Measurements from ENCODE around the gene GPER1.

Gene GPER1

DNA sequence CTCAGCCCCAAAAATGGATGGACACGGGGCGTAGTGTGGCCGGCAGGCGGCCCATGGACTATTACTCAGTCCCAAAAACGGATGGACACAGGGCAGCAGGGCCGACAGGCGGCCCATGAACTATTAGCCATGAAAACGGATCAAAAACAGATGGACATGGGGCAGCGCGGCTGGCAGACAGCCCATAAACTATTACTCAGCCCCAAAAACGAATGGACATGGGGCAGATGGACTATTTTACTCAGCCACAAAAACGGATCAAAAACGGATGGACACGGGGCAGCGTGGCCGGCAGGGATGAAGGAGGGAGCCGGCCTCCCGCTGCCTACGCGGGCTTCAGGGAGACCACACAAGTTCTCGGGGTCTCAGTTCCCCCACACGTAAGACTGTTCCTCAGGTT lies 32.9 kb downstream of the GPER1 start:
- POLR2A ChIA-PET = no interaction called here
- TF ChIP-seq NFRKB (IDR thresholded peaks at IDR 0.05) (no peak), SUZ12 (IDR thresholded peaks at IDR 0.05) (no peak)

GRCh38 chr7:1121476-1121875 lies 33.6 kb downstream of the GPER1 start:
- POLR2A ChIA-PET = no interaction called here
- TF ChIP-seq HDGF (IDR thresholded peaks at IDR 0.05; ENCODE audit: borderline replicate concordance) (no peak), ELF4 (IDR thresholded peaks at IDR 0.05) (no peak), SUZ12 (IDR thresholded peaks at IDR 0.05) (no peak), CTBP1 (IDR thresholded peaks at IDR 0.05; ENCODE audit: borderline replicate concordance) (no peak), BHLHE40 (IDR thresholded peaks at IDR 0.05; ENCODE audit: borderline replicate concordance) (no peak), FOXK2 (IDR thresholded peaks at IDR 0.05) (no peak), SP1 (IDR thresholded peaks at IDR 0.05) (no peak), FOXM1 (IDR thresholded peaks at IDR 0.05; ENCODE audit: borderline replicate concordance) (no peak), NFRKB (IDR thresholded peaks at IDR 0.05) (no peak), ARNT (IDR thresholded peaks at IDR 0.05) (no peak), PKNOX1 (IDR thresholded peaks at IDR 0.05) (no peak), L3MBTL2 (conservative IDR thresholded peaks at IDR 0.05) (no peak), ZNF384 (IDR thresholded peaks at IDR 0.05) (no peak), LEF1 (IDR thresholded peaks at IDR 0.05; ENCODE audit: borderline replicate concordance) (no peak), TARDBP (IDR thresholded peaks at IDR 0.05) (no peak)
- CTCF ChIA-PET = no interaction called here
- no peak for DNase-seq (ENCODE audit: extremely low spot score)

More for the DNA sequence above, 32.9 kb downstream of the GPER1 start:
- no peak for DNase-seq (ENCODE audit: extremely low spot score)
- CTCF ChIA-PET = no interaction called here

DNA sequence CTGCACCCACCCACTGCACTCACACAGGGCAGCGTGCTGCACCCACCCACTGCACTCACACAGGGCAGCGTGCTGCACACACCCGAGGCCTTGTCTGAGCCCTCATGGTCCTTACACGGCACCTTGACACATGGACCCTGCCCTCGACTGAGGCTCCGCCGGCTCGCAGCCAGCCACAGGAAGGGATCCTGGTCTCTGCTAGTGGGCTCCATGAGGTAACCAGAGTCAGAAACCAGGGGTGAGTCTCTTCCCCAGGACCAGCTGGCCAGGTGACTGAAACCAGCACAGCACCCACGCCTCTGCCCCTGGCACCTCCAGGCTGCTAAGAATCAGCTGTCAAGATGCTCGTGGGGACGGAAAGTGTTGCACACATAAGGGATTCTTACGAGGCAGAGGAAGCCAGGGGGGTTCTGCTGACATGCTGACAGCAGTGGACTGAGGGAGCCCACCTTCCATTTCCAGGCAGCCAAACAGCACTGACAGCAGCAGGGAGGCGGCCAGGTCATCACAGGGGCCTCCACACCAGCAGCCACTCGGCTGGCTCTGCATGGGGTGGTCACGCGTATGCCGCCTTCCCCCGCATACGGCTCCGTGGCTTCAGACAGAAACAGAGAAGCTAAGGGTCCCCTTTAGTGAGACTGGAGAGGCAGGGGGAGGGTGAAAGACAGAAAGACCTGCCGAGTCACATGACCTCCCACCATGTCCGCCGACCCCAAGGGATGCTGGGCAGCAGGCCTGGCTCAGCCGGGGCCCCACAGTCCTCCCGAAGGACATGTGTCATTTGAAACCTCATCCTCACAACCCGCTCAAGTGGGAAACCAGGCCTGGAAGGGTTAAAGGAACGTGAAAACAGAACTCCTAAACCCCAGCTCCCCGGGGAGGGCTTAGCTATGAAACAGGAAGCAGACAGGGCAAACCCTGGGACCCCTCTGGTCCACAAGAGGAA lies 34.2 kb downstream of the GPER1 start:
- TF ChIP-seq L3MBTL2 (conservative IDR thresholded peaks at IDR 0.05) (no peak), CTBP1 (IDR thresholded peaks at IDR 0.05; ENCODE audit: borderline replicate concordance) (no peak), SUZ12 (IDR thresholded peaks at IDR 0.05) (no peak), ARNT (IDR thresholded peaks at IDR 0.05) (no peak), ELF4 (IDR thresholded peaks at IDR 0.05) (no peak), HDGF (IDR thresholded peaks at IDR 0.05; ENCODE audit: borderline replicate concordance) (no peak), LEF1 (IDR thresholded peaks at IDR 0.05; ENCODE audit: borderline replicate concordance) (no peak), PKNOX1 (IDR thresholded peaks at IDR 0.05) (no peak), SP1 (IDR thresholded peaks at IDR 0.05) (no peak)
- DNase-seq (ENCODE audit: extremely low spot score) = no peak
- POLR2A ChIA-PET = no interaction called here
- CTCF ChIA-PET = interaction anchor here (0.8 kb wide), 1 partner anchor 31 kb away, joined by 5 read pairs; no protein-coding TSS in a partner anchor

DNA sequence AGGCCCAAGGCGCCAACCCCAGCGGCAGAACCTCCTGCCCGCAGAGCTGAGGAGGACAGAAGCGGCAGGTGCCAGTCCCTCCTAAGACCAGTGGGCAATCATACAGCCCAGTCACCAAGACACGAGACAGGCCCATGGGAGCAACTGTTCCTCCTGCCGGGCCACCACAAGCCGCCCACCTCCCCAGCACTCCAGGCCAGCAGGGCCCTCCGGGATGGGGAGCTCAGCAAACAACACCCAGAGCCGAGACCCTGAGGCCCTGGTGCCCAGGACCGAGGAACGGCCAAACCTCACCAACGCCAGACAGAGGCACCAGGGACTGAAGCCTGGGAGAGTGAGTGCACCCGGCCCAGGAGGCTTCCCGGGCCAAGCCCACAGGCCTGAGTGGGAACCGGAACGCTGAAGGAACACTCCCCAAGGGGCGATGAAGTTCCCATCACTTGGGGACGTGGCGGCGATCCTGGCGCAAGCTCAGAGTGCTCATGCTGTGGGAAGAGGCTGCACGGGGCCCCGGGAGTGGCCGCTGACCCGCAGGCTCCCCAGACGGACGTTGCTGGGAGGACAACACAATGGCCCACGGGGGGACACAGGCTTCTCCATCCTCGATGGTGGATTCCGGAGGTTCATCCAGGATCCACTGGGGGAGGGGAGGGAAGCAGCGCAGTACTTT lies 35.1 kb downstream of the GPER1 start:
- CTCF ChIA-PET = interaction anchor here (0.6 to 1.3 kb wide), 7 partner anchors 9 to 128 kb away, joined by 3 to 7 read pairs (median 4); a partner anchor contains a TSS
- no peak for DNase-seq (ENCODE audit: extremely low spot score)
- POLR2A ChIA-PET = interaction anchor here (0.9 kb wide), 1 partner anchor 16 kb away, joined by 3 read pairs; no protein-coding TSS in a partner anchor
- TF ChIP-seq ELF4 (IDR thresholded peaks at IDR 0.05) (no peak), CTBP1 (IDR thresholded peaks at IDR 0.05; ENCODE audit: borderline replicate concordance) (no peak), ZNF384 (IDR thresholded peaks at IDR 0.05) (no peak), NFRKB (IDR thresholded peaks at IDR 0.05) (no peak), SP1 (IDR thresholded peaks at IDR 0.05) (no peak), BHLHE40 (IDR thresholded peaks at IDR 0.05; ENCODE audit: borderline replicate concordance) (no peak), HDGF (IDR thresholded peaks at IDR 0.05; ENCODE audit: borderline replicate concordance) (no peak), ARNT (IDR thresholded peaks at IDR 0.05) (no peak), SUZ12 (IDR thresholded peaks at IDR 0.05) (no peak), TARDBP (IDR thresholded peaks at IDR 0.05) (no peak), PKNOX1 (IDR thresholded peaks at IDR 0.05) (no peak), LEF1 (IDR thresholded peaks at IDR 0.05; ENCODE audit: borderline replicate concordance) (no peak), FOXK2 (IDR thresholded peaks at IDR 0.05) (no peak), FOXA1 (IDR thresholded peaks at IDR 0.05) (no peak), L3MBTL2 (conservative IDR thresholded peaks at IDR 0.05) (no peak), FOXM1 (IDR thresholded peaks at IDR 0.05; ENCODE audit: borderline replicate concordance) (no peak)

- CTCF ChIA-PET = interaction anchor here (0.6 to 1.4 kb wide), 7 partner anchors 8 to 130 kb away, joined by 3 to 7 read pairs (median 4); a partner anchor contains a TSS
Observed at GRCh38 chr7:1123715-1124114, 35.8 kb downstream of the GPER1 start.

More at GRCh38 chr7:1123715-1124114, 35.8 kb downstream of the GPER1 start:
- DNase-seq (ENCODE audit: extremely low spot score) = peak; percentile 64
- POLR2A ChIA-PET = interaction anchor here (0.9 to 1.3 kb wide), 2 partner anchors 16 to 148 kb away, joined by 3 read pairs; partner anchors contain the start of gene COX19
- TF ChIP-seq ARNT (IDR thresholded peaks at IDR 0.05) (no peak), TARDBP (IDR thresholded peaks at IDR 0.05) (no peak), FOXK2 (IDR thresholded peaks at IDR 0.05) (no peak), FOXM1 (IDR thresholded peaks at IDR 0.05; ENCODE audit: borderline replicate concordance) (no peak), L3MBTL2 (conservative IDR thresholded peaks at IDR 0.05) (no peak), HDGF (IDR thresholded peaks at IDR 0.05; ENCODE audit: borderline replicate concordance) (no peak), BHLHE40 (IDR thresholded peaks at IDR 0.05; ENCODE audit: borderline replicate concordance) (no peak), NFRKB (IDR thresholded peaks at IDR 0.05) (no peak), LEF1 (IDR thresholded peaks at IDR 0.05; ENCODE audit: borderline replicate concordance) (no peak), SUZ12 (IDR thresholded peaks at IDR 0.05) (no peak)
